ENCODE measurements around the gene VCX3A. TPM values are rescaled to one million over a fixed set of nuclear protein-coding genes. Genes with fewer than 3 reads are reported as not detected.

The VCX3A gene
- not detected in 2 replicates for total RNA-seq

DNA sequence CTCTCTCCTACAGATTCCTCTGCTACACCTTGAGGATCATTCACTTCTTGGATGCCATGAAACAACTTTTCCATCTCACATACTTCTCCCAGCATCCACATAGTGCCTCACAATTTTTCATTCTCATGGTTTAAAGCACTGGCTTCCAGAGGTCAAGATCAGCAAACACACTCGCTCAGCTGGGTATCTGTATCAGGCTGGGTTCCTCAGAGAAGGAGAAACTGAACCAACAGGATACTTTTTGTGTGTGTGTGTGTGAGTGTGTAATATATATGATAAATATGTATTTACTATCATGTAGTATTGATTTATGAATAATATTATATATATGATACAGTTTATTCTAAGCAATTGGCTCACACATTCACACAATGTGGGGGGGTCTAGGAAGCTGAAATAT is at the start of gene VCX3A:
VCX3A (minus strand) TSS at position 101 of the 400 bp plus-strand sequence. CDS start 621 bp downstream, outside the sequence.

